Stimulated activated CD4-positive, alpha-beta T cell treated with anti-CD3 and anti-CD28 coated beads, TNF-alpha, amount 100 ng/mL, for 24 hours (primary cell): Measurements from ENCODE around the gene PRKG2.
"Not testable (repeated sequence)": the region's sequence is repeated elsewhere in the genome, so short reads cannot be mapped to it uniquely, and the experiment has no call there.

Source experiments
- DNase-seq, 3 experiments: peaks; one replicate each; pipeline ENCODE4 v3.0.0-alpha.2; 2020; ENCODE audit warnings: low read depth in 3 of 3

The PRKG2 gene

GRCh38 chr4:81214881-81215868 is at the start of gene PRKG2:
TSS of gene PRKG2 (minus strand) at chr4:81215222. CDS start at chr4:81205047, 10,175 bp downstream.
- peak in 1 of 3 experiments; percentile 1 for DNase-seq

DNA sequence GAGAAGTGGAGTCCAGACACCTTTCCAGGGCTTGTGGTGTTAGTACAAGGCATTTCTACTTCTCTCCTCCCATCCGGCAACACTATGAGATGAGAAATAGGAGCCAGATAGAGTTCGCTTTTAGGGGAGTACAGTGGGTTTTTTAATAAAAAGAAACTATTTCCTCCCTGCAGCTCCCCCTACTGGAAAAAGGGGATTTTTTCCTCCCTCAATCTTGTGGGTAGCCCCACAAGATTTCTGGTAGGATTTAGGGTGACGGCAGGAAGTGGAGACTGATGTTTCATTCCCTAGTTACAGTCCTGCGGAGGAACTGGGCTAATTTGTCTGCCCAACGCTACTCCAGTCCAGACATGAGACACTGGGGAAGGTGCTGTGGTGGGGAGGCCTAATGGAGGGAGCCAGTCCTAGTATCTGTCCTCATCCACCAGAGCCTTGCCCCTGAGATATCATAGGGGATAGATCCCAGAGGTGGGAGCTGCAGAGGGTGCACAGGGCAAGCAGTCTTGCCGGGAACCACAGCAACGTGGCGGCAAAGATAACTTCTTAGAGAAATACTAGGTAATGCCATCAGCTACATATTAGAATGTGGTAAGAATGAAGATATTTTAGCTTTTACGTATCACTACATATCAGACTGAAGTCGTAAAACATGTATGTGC is 45.5 kb upstream of the PRKG2 start:
- no peak for DNase-seq

DNA sequence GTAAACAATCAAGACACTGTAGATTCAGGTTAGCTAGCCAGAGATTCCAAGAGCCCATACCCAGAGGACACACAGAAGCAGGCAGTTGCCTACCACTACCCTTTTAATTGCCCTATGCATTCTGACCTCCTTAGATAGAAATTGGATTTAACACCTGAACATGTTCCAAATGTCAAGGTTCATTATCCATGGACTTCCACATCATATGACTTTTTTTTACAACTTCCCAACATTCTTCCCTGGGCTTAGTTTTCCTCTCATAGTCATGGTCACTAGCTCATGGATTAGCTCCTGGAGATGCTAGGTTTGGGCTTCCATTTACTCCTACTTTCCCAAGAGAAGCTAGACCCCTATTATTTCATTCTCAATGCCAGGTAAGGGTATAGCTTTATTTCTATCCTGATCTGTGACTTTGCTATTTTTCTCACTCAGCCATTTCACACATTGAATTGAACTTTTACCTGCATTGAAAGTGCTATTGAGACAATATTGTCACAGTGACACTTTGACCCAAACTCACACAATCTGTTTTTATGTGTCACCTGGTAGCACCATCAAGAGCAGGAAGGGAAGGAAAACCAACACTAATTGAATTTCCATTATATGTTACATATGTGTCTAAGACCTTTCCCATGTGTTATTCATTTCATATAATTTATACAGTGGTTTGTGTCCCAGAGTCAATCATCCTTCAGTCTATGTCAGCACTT is 44.0 kb upstream of the PRKG2 start:
- no peak for DNase-seq

- no peak for DNase-seq
Observed at GRCh38 chr4:81257816-81258215, 42.8 kb upstream of the PRKG2 start.

- DNase-seq: no peak
Observed at GRCh38 chr4:81257021-81257420, 42.0 kb upstream of the PRKG2 start.

GRCh38 chr4:81256059-81256970 is 41.3 kb upstream of the PRKG2 start:
- DNase-seq: no peak

DNA sequence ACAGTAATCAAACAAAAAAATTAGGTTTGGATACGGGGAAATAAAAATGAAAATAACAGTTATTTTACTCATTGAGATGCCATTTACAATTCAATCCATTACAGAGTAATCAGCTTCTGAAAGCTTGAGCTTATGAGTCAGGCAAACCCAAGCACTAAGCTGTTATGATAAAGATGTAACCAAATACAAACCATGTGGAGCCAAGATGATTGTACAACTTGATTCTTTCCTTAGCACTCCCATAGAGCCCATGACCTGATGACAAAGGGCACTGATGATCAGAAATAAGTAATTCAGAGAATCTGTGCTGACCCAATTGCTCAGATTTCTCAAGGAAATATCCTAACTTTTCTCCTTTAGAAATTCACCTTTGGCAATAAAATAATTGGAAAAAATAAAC is 40.5 kb upstream of the PRKG2 start:
- DNase-seq: no peak

DNA sequence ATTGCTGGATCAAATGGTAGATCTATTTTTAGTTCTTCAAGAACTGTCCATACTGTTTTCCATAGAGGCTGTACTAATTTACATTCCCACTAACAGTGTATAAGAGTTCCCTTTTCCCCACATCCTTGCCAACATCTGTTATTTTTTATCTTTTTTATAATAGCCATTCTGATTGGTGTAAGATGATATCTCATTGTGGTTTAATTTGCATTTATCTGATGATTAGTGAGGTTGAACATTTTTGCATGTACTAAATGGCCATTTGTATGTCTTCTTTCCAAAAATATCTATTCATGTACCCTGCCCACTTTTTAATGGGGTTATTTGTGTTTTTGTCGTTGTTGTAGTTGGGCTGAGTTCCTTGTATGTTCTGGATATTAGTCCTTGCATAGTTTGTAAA is 35.4 kb upstream of the PRKG2 start:
- no peak for DNase-seq

- no peak for DNase-seq
Observed at GRCh38 chr4:81245218-81246009, 30.4 kb upstream of the PRKG2 start.

DNA sequence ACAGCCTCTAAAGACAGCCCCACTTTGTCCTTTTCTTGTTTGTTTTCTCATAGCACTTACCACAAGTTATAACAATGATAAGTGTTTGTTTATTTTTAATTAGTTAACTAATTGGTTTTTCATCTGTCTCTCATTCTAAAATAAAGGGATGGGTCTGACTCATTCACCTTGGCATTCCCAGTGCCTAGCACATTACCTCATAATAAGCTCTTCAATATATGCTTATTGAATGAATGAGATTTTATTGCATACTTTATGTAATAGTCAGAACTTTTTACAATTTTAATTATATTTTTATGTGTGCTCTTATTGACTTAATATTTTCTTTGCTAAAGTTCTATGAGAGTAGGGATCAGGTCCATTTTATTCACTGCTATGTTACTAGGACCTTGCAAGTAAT is 22.8 kb upstream of the PRKG2 start:
- no peak for DNase-seq

DNA sequence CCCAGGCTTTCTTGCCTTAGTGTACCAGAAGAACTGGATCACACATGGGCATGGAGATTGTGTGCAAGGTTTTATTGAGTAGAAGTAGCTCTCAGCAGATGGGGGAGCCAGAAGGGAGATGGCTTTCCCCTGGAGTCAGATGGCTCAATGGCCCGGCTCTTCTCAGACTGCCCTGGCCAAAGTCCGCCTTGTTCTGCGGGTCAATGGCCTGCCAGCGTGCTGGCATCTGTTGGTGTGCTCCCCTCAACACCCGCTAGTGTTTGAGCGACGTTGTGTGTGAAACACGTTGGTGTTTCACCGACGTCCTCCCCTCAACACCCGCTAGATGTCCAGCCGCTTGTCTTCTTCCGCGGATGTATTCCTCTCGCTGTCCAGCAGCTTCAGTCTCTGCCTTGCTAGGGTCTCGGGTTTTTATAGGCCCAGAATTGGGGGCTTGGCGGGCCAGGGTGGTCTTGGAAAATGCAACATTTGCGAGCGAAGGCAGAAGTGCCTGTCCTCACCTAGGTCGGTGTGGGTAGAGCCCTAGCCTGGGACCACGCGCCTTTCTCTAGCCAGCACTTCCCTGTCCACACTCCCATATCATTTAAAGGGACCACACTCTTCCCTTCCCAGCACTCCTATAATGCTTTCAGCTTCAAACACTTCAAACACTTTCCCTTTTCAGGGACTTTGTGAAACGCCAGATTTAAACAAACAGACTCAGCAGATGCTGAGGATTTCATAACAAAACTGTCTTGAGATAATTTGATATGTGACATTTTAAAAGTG is 21.1 kb upstream of the PRKG2 start:
- no peak for DNase-seq

- DNase-seq: no peak
Observed at GRCh38 chr4:81227968-81228367, 12.9 kb upstream of the PRKG2 start.

GRCh38 chr4:81227138-81227537 is 12.1 kb upstream of the PRKG2 start:
- DNase-seq: no peak

- no peak for DNase-seq
Observed at GRCh38 chr4:81225252-81225651, 10.2 kb upstream of the PRKG2 start.

DNA sequence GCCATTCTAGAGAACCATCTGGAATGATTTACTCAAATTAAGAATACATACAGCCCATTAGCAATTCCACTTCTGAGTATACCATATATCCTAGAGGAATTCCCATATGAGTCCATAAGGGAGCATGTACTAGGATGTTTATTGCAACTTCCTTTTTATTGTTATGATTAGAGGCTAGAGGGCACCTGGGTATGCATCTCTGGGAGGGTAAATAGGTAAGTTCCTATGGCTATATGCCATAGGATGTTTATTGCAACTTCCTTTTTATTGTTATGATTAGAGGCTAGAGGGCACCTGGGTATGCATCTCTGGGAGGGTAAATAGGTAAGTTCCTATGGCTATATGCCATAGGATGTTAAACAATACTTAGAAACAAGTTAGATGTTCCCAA is 7.1 kb upstream of the PRKG2 start:
- DNase-seq: not testable (repeated sequence)

DNA sequence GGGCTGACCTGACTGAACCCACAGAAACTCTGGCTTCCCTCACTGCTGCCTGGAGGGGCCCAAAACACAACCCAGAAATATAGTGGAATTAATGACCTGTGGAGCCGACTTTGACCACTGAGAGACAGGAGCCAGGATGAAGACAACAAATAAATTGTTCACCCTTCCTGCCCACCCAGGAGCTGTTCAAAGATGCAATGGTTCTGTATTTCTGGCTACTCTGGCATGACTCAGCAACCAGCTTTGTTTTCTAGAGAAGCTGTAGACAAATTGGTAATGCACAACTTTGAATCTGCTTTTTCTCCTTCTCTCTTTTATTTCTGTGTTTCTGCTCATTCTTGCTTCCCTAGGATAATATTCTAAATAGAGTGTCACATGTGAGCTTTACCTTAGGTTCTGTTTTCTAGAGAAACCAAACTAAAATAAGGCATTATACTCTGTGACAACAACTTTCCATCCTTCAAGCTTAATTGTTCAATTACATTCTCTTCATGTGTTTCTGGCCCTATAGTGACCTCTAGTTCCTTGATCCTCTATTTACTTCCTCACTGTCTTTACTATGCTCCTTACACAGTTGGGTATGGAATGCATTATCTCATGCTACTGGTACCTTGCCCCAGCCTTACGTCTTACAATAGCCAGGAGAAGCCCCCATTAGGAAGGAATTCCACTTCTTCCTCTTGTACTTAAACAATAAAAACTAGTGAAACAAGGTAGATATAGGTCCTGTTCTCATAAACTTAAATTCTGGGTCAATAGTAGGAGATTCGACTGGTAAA is 6.5 kb upstream of the PRKG2 start:
- DNase-seq: no peak

GRCh38 chr4:81220271-81220670 is 5.2 kb upstream of the PRKG2 start:
- DNase-seq: no peak

GRCh38 chr4:81218206-81218605 is 3.2 kb upstream of the PRKG2 start:
- DNase-seq: no peak

GRCh38 chr4:81217779-81218178 is 2.8 kb upstream of the PRKG2 start:
- DNase-seq: no peak
